ENCODE data around the gene CCDC27.

Gene CCDC27

GRCh38 chr1:3742439-3743298 is 9.6 kb upstream of the CCDC27 start:
- no peak overlapping the region for H3K4me3 ChIP-seq (ENCODE audit: low read depth, low read length)
- no peak for DNase-seq (ENCODE audit: low read depth)
- no peak for TF ChIP-seq CTCF (conservative IDR thresholded peaks at IDR 0.05; ENCODE audit: low read depth, low read length)

- DNase-seq (ENCODE audit: low read depth) = no peak
- TF ChIP-seq CTCF (conservative IDR thresholded peaks at IDR 0.05; ENCODE audit: low read depth, low read length) = no peak
- H3K4me3 ChIP-seq (ENCODE audit: low read depth, low read length) = no peak overlapping the region
These were observed 8.8 kb upstream of the CCDC27 start for GRCh38 chr1:3743421-3743820.

- DNase-seq (ENCODE audit: low read depth) = no peak
- no peak overlapping the region for H3K4me3 ChIP-seq (ENCODE audit: low read depth, low read length)
- no peak for TF ChIP-seq CTCF (conservative IDR thresholded peaks at IDR 0.05; ENCODE audit: low read depth, low read length)
These were observed 8.4 kb upstream of the CCDC27 start for GRCh38 chr1:3743826-3744225.

- no peak for TF ChIP-seq CTCF (conservative IDR thresholded peaks at IDR 0.05; ENCODE audit: low read depth, low read length)
- no peak for DNase-seq (ENCODE audit: low read depth)
- H3K4me3 ChIP-seq (ENCODE audit: low read depth, low read length) = no peak overlapping the region
These were observed 7.6 kb upstream of the CCDC27 start for GRCh38 chr1:3744646-3745045.

- no peak for TF ChIP-seq CTCF (conservative IDR thresholded peaks at IDR 0.05; ENCODE audit: low read depth, low read length)
- no peak for DNase-seq (ENCODE audit: low read depth)
These were observed 7.2 kb upstream of the CCDC27 start for GRCh38 chr1:3745071-3745470.

GRCh38 chr1:3745590-3746381 is 6.5 kb upstream of the CCDC27 start:
- no peak for TF ChIP-seq CTCF (conservative IDR thresholded peaks at IDR 0.05; ENCODE audit: low read depth, low read length)
- peak overlapping the region; percentile 66 for H3K4me3 ChIP-seq (ENCODE audit: low read depth, low read length)
- no peak for DNase-seq (ENCODE audit: low read depth)

More at GRCh38 chr1:3745071-3745470, 7.2 kb upstream of the CCDC27 start:
- no peak overlapping the region for H3K4me3 ChIP-seq (ENCODE audit: low read depth, low read length)

All from choroid plexus epithelial cell (primary cell).